DMS 273 (cell line): ENCODE measurements around the gene CATSPERD.
"Not testable (repeated sequence)": the region's sequence is repeated elsewhere in the genome, so short reads cannot be mapped to it uniquely, and the experiment has no call there.

Source experiments
- DNase-seq: peaks from one replicate; lab custom pipeline; 2025; ENCODE audit not compliant: unreplicated experiment; lab: John Stamatoyannopoulos, UW

CATSPERD gene

DNA sequence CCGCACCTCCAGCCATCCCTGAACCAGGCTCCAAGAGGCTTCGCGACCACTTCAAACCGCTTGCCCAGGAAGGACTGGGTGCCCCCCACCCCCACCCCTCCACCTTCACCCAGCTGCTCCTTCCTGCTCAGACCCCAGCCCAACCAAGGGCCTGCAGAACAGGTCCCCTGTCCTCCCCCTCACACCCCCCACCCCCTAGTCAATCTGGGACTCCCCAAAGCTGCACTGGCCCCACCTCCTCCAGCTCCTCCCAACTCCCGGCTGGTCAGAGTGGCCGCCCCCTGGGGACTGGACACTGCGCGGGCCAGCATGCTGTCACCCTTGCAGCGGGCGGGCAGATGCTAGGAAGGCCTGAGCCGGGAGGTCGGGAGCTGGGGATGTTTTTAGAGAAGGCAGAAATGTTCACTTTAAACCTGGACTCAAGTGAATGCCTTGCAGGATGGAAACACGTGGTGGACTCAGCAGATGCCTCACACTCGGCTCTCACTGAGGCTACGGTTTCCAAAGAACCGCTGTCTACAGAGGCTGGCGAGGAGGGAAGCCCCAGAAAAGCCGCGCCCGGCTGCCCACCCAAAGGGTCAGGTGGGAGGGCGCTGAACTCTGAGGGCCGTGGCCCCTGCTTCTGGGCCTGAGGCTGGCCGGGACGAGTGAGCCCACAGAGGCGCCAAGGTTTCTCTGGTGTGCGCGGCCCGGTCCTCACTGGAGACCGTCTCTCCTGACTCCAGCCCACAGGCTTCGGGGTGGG lies 22.4 kb upstream of the CATSPERD start:
- peak; percentile 62 for DNase-seq

DNA sequence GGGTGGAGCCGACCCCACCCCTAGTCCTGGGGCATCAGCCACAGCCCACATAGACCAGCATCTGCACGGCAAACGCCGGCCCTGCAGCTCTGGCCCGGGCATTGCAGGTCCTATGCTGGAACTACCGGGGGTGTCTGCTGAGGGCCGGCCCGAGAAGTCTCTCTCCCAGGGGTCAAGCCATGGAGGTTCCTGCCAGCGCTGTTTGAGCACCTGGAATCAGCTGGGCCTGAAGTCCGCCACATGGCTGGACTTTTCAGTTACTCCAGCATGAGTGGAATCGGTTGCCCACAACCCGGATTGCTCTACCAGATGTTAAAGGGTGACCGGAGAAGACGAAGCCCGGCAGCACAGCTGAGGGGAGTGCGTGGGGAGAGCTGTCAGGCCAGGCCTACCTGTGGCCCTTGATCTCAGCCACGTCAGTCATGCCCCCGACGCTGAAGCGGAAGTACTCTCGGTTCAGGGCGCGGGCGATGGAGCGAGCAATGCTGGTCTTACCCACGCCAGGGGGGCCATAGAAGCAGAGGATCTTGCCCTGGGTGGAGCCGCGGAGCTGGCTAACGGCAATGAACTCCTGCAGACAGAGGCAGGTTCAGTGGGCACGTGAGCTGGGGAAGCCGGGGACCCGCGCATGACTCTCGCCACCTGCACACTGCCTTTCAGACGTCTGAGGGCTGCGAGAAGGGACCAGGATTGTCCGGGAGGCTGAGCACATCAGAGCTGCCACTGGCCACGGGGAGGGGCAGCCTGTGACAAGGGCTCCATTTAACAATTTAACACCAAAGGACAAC lies 21.6 kb upstream of the CATSPERD start:
- no peak for DNase-seq

DNA sequence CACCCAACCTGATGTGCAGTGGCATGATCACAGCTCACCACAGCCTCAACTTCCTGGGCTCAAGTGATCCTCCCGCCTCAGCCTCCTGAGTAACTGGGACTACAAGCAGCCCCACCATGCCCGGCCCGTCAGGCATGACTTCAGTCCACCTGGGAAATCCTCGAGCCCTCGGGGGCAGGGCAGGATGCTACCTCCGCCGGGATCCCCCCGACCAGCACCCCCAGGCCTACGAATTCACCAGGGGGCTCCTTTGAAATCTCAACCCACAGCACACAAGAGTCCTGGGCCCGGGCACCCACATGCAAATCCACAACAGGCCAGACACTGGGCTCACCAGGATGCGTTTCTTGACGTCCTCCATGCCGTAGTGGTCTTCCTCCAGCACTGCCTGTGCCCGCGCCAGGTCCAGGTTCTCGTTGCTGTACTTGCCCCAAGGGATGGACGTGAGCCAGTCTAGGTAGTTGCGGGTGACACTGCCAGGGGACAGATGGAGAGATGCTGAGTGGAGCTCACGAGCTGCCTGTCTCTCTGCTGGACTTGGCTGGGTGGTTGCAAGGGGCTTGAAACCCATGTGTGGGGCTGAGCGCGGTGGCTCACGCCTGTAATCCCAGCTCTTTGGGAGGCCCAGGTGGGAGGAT lies 19.9 kb upstream of the CATSPERD start:
- no peak for DNase-seq

DNA sequence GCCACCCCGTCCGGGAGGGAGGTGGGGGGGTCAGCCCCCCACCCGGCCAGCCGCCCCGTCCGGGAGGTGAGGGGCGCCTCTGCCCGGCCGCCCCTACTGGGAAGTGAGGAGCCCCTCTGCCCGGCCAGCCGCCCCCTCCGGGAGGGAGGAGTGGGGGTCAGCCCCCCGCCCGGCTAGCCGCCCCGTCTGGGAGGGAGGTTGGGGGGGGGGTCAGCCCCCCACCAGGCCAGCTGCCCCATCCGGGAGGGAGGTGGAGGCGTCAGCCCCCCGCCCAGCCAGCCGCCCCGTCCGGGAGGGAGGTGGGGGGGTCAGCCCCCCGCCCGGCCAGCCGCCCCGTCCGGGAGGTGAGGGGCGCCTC lies 18.4 kb upstream of the CATSPERD start:
- not testable (repeated sequence) for DNase-seq

DNA sequence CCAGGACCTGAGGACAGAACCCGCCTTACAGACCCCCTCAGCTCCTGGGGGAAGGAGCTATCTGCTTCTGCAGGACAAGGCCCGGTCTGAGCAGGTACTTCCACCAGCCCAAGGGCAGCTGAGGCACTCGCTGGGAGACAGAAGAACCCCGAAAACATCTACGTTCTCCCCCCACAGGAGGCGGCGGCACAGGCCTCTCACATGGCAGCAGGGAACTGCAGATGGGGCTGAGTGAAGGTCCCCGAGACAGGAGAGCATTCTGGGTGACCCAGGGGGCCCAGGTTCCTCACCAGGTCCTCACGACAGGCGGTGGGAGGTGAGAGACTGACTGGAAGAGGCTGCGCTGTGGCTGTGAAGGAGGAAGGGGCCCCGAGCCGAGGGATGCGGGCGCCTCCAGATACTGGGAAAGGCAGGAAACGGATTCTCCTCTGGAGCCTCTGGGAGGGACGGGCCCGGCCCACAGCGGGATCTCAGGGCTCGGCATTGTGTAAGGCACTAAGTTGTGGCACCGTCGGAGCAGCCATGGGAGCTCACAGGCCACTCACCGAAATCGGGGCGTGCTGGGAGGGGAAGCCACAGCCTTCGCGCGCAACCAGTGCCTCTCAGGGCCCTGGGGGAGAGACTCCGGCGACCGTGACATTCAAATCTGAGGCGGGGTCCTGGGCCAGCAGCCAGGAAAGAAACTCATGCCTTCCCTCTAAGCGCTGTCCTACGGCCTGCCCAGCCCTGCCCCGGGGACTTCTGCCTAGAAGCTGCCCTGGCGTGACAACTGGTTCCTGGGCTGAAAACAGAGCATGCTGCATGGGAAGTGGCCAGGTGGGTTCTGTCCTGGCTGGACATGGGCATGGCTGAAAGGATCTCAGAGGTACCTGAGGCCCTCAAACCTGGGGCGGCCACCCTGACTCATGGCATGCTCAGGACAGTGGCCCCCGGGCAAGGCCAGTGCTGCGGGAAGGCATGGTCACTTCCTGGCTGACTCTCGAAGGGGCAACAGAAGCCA lies 16.3 kb upstream of the CATSPERD start:
- DNase-seq, result no peak

DNA sequence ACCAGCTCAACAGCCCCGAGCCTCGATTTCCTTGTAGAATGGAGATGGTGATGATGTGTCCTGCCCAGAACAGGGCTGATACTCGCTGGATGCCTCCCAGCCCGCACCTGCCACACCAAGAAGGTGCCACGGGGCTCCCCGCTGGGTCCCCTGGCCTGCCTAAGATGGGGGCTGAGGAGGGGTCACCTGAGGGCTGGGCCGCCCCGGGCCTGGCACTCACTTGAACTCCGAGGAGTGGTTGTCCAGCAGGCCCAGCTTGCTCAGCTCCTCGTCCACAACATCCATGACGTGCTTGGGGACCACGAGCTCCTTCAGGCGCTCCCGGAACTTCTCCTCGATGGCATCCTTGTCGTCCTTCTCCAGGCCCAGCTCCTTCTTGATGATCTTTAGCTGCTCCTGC lies 14.9 kb upstream of the CATSPERD start:
- DNase-seq, result no peak

DNA sequence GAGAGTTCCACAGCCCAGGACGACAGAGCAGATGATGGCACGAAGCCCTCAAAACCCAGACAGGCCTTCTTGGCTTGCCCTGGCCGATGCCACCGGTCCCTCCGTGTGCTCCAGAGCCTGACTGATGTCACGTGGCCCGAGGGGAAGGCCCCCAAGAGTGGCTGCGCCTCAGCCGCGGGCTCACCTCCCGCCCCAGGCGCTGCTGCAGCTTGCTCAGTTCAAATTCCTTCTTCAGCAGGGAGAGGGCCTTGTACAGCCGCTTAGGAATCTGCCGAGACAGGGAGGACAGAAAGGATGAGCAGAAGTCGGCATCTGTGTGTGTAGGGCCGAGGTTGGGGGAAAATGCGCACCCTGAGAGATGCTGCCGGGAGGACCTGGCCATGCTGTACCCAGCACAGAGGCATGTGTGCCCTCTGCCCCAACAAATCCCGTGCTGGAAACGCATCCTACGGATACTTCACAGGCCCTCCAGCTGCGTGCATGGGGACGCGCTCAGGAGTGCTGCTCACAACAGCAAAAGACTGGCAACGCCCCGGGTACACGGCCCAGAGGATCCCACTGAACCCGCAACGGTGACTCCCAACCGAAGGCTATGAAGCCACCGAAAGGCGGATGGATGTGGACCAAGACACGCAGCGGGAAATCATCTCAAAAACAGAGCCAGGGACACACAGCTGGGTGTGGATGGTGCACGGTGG lies 13.4 kb upstream of the CATSPERD start:
- no peak for DNase-seq

DNA sequence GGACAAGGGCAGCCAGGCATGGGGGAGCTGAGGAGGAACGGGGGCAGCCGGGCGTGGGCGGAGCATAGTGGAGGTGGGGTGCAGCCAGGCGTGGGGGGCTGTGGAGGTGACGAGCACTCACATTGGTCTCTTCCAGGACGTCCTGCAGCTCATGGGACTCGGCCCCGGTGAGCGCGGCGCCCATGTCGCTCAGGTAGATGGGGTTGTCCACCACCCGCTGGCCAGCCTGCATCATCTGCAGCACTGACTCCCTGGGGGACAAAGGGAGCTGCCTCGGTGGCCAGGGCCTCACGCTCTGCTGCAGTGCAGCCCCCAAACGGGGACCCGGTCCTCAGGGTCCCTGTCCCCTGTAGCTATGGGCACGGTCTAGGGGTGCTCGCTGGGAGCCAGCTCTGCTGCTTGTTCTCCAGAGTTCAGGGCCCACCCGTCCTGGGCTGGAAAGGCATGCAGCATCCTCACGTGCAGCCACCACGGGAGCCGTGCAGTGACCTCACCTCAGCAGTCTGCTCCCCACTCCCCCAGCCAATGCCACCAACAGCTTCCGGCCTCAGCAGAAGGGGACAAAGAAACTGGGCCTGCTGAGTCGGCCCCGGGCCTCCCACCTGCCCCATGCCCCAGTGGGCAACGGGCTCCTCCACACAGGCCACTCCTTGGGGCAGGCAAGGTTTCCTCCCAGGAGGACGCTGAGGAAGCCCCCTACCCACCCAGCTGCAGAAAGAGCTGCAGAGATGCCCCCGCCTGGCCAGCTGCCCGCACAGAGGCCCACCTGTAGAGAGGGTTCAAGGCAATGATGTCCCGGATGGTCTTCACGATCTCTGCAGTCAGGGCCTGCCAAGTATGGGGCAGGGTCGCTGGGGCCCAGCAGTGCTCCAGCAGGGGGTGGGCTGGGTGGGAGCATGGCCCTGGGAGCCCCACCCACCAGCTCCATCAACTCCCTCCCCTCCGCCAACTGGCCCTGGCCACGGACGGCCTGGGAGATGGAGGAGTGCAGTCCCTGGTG lies 12.6 kb upstream of the CATSPERD start:
- no peak for DNase-seq

DNA sequence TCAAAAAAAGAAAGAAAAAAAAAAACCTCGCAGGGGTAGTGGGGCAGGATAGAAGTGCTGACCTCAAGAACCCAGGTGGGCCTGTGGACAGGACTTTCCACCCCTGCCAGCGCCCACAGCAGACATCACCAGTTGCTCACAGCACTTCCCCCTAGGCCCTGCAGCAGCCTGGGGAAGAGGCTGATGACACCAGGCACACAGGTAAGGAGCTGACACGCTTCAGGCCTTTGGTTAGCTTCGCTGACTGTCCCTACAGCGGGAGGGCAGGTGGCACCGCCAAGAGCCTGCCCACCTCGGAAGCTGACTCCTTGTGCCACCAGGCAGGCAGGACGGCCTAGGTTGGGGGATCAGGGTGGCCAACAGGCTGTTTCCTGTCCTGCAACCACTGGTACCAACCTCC lies 9.4 kb upstream of the CATSPERD start:
- no peak for DNase-seq

DNA sequence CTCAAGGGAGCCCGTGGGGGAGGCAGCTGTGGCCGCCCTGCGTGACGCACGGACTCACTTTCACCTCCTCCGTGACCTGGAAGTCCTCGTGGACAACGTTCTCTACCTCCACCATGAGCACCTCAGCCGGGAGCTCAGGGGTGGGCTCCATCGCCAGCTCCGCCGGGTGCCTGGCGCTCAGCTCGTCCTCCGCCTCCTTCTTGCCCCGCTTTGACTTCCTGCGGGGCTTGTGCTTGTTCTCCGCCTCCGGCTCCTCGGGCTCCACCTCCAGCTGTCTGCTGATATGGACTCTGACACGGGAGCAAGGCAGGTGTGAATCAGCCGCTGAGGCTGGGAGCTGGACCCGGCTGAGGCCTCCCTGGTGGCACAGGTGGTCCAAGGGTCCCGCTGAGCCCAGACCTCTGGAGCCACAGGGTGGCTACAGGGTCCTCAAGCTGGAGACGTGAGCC lies 8.7 kb upstream of the CATSPERD start:
- no peak for DNase-seq

DNA sequence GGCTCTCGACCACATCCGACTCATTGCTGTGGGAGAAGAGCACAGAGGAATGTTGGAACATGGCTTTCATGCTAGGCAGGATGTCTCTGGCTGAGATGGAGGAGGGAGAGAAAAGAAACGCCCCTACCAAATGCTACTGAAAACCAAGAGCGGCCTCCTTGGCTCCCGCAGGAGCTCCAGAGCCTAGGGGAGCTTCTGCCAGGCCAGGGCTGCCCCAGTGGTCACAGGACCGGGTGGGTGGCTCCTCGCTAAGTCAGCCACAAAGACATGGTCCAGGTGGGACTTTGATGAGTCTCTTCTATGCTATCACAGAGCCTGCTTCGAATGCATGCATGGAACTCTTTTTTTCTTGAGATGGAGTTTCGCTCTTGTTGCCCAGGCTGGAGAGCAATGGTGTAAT lies 7.2 kb upstream of the CATSPERD start:
- no peak for DNase-seq

DNA sequence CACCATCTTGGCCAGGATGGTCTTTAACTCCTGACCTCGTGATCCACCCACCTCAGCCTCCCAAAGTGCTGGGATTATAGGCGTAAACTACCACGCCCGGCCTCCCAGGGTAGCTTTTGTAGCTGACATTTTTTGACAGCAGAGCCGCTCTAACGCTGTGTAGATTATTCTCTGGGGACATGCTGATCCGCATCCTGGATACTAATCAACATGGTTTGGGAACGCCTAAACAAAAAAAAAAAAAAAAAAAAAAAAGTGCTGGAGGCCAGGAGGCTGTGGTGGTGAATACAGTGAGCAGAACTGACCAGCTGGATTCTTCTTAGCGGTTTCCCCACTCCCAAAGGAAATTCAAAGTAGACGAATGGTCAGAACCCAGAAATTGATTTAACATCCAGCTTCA lies 5.6 kb upstream of the CATSPERD start:
- DNase-seq, result no peak

DNA sequence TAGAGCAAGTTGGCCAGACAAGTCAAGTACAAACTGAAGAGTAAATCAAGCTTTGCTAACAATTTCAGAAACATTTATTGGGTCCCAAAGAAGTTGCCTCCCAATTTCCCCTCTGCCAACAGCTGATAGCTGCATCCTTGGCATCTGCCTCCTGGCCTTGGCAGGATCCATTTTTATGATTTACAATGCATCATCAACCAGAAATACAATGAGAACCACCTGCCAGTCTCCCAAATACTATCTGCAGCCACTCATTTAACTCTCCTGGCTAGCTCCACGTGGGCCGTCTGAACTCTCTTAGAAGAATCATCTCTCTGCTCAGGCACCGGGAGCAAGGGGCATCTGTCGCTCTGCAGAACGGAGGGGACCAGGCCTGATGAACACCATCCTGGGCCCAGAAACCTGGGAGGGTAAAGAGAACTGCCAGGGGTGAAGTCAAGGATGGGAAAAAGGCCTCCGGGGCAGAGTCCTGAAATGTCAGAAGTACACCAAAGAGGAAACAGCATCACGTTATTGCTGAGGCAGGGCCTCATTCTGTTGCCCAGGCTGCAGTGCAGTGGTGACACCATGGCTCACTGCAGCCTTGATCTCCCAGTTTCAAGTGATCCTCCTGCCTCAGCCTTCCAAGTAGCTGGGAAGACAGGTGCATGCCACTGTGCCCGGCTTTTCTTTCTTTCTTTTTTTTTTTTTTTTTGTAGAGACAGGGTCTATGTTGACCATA lies 3.1 kb upstream of the CATSPERD start:
- no peak for DNase-seq

DNA sequence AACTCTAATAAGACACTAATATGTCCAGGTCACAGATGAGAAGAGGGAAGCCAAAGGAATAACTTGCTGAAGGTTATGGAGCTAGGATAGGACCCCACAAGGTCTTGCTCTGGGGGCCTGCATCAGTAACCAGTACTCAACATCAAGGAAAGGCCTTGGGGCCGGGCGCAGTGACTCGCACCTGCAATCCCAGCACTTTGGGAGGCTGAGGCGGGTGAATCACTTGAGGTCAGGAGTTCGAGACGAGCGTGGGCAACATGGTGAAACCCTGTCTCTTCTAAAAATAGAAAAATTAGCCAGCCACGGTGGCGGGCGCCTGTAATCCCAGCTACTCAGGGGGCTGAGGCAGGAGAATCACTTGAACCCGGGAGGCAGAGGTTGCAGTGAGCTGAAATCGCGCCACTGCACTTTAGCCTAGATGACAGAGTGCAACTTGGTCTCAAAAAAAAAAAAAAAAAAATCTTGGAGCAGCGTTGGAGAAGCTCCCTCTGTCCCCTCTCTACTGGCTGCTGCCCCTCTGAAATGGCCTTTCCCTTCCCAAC lies 2.3 kb upstream of the CATSPERD start:
- DNase-seq, result no peak

DNA sequence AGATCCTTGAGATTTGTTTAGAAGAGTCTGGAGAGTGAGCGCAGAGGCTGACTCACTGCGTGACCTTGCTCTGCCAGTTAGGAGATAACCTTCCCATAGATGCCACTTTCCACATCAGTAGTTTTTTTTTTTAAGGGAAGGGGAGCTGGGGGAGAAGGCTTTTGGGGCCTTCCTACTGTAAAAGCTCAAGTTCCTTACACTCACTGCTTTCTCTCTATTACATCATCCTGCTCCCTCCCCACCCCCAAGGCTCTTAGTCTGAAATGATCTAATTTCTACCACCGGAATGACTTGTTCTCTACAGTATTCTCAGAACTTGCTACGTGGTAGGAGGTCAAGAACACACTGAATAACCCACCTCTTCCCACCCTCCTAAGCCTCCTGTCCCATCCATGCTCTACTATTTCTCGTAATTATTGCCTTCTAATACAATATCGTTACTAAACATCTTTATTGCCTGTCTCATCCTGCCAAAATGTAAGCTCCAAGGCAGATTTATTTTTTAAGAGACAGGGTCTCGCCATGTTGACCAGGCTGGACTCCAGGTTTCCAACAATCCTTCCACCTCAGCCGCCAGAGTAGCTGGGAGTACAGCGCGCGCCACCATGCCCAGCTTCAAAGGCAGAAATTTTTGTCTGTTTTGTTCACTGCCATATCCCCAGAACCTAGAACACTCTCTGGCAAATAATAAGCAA lies 1.7 kb upstream of the CATSPERD start:
- DNase-seq, result peak; percentile 77

DNA sequence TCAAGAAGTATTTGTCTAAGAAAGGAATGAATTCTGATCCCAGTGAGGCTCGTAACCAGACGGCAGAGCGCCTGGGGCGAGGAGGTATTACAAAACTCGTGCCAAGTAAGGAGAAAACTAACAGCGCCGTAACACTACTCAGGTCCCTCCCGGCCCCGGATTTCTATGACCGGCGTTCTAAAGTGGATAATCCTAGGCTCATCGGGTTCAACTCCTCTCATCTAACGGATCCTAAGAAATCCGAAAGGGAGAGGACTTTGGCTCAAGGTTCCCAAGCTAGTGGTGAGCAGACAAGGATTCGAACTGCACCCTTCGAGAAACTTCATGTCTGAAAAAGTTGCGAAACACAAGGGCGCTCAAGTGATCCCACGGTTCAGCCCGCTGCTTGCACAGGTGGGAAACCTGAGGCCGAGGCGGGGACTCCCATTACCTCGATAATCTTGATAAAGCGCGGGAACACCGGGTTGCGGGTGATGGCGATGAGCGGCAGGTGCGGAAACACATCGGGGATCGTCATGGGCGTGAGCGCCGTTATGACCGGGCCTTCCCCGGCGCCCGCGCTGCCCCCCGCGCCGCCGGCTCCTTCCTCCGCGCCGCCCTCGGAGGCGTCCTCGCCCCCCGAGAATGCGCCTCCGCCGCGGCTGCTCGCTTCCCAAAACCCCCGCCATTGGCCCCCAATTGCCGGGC lies 1.0 kb upstream of the CATSPERD start:
- peak; percentile 68 for DNase-seq

DNA sequence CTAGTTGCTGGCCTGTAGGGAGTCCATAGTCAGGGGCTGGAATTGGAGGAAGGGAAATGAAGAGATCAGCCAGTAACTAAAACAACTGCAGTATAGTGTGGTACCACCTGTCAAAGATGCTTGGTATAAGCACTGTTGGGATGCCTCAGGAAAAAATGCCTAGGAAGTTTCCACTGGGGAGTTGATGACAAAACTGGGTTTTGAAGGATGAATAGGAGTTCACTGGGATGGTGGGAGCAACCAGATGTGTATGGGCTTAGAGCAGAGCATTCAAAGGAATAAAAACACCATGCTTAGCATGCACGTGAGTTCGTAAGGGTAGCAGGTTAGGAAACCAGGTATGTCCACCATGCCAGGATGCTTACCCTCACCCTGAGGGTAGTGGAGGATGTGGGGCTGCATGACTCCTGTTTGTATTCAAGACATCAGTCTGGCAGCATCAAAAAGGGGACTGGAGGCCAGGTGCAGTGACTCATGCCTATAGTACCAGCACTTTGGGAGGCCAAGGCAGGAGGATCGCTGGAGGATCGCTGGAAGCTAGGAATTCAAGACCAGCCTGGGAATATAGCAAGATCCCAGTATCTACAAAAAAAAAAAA lies 7.1 kb downstream of the CATSPERD start:
- DNase-seq, result no peak
